Activated T-helper 9 cell treated with anti-CD3 and anti-CD28 coated beads, Interleukin-2, amount 50 U/mL, for 16 hours (primary cell): ENCODE measurements around the gene GLDN.
"Not testable (repeated sequence)": the region's sequence is repeated elsewhere in the genome, so short reads cannot be mapped to it uniquely, and the experiment has no call there.

Experiments
- DNase-seq: peaks from one replicate; pipeline ENCODE4 v3.0.0-alpha.2; 2020; ENCODE audit warnings: low read depth

Gene GLDN

GRCh38 chr15:51446029-51446744 lies 104.7 kb downstream of the GLDN start:
- DNase-seq, result not testable (repeated sequence)

- no peak for DNase-seq
These were observed 106.6 kb downstream of the GLDN start for GRCh38 chr15:51447855-51448621.

- DNase-seq, result no peak
These were observed 107.4 kb downstream of the GLDN start for GRCh38 chr15:51448622-51449399.

GRCh38 chr15:51450001-51450400 lies 108.5 kb downstream of the GLDN start:
- no peak for DNase-seq
